HCT116 (cell line): ENCODE results near the gene TMEM156. TPM values are rescaled to one million over a fixed set of nuclear protein-coding genes. Genes with fewer than 3 reads are reported as not detected.

Experiments used
- ATAC-seq: fragments of 200-7000 bp; cut with Tn5 transposase; 2 replicates; pipeline ENCODE4 v1.9.1; 2020; ENCODE audit warnings: mild to moderate bottlenecking, moderate library complexity
- BruUV-seq: library from RNA; stranded (reverse); fragments of 400-500 nt; replicated peaks from 2 replicates; lab custom pipeline; 2021; lab: Mats Ljungman, UMichigan
- CTCF ChIA-PET: fragments of 300-600 bp; sonication (Branson Sonifier 250); formaldehyde crosslinking; loops from one replicate; lab custom pipeline; 2021; ENCODE audit warnings: antibody characterized with exemption; lab: Charles Lee
- POLR2A ChIA-PET: fragments of 300-600, 350-600 bp; sonication (Branson Sonifier 250); formaldehyde crosslinking; loops from one replicate; lab custom pipeline; 2021; ENCODE audit warnings: antibody characterized with exemption; lab: Charles Lee
- RAD21 ChIA-PET, 2 experiments: fragments of 300-600 bp; sonication (Branson Sonifier 250); formaldehyde crosslinking; loops; one replicate each; lab custom pipeline; 2023; ENCODE audit warnings: low total read pairs in 2 of 2; ENCODE audit not compliant: uncharacterized antibody in 2 of 2, unreplicated experiment in 2 of 2, low non-redundant PET in 1 of 2; lab: Charles Lee
- DNase-seq: peaks from one replicate; pipeline ENCODE4 v3.0.0-alpha.2; 2010; ENCODE audit warnings: low read depth, low spot score
- H2AFZ ChIP-seq: fragments of 200-600 bp; shearing (Covaris generic), sonication (generic); 2 replicates; pipeline ENCODE4 v1.6.1; 2017; ENCODE audit warnings: low read depth, mixed run types, mixed read lengths, antibody characterized with exemption, low read length; ENCODE audit not compliant: poor library complexity, severe bottlenecking
- H3K27ac ChIP-seq: 2 replicates; pipeline ENCODE4 v1.5.1; 2012; ENCODE audit warnings: low read depth, low read length
- H3K27me3 ChIP-seq: fragments of 200-600 bp; sonication (generic); 2 replicates; pipeline ENCODE4 v1.6.1; 2016; ENCODE audit warnings: mixed run types, low read length, mixed read lengths; ENCODE audit not compliant: insufficient read depth
- H3K36me3 ChIP-seq, 2 experiments: fragments of 200-500 bp in 1 of 2; fragments of 200-600 bp in 1 of 2; sonication (Bioruptor generic) in 1 of 2; sonication (generic) in 1 of 2; 2 replicates each; pipeline versions ENCODE4 v1.5.1 to v1.6.1; 2014 to 2016; ENCODE audit warnings: low read length in 2 of 2, inconsistent platforms in 1 of 2, mixed read lengths in 1 of 2, mixed run types in 1 of 2; ENCODE audit not compliant: insufficient read depth in 2 of 2, control insufficient read depth in 1 of 2
- H3K4me1 ChIP-seq, 2 experiments: fragments of 200-600 bp in 1 of 2; sonication (generic) in 1 of 2; 2 replicates each; pipeline versions ENCODE4 v1.5.1 to v1.6.1; 2012 to 2017; ENCODE audit warnings: low read length in 2 of 2, inconsistent platforms in 1 of 2, mild to moderate bottlenecking in 1 of 2, mixed read lengths in 1 of 2, mixed run types in 1 of 2, moderate library complexity in 1 of 2; ENCODE audit not compliant: insufficient read depth in 2 of 2, control insufficient read depth in 1 of 2
- H3K4me2 ChIP-seq: fragments of 200-600 bp; sonication (generic); 2 replicates; pipeline ENCODE4 v1.6.1; 2017; ENCODE audit warnings: mixed run types, low read length, mixed read lengths
- H3K4me3 ChIP-seq, 2 experiments: fragments of 200-600 bp in 1 of 2; sonication (generic) in 1 of 2; replicated peaks in 1 of 2; 2 replicates each; pipeline ENCODE4 v1.5.1; 2011 to 2016; ENCODE audit warnings: low read length in 2 of 2, control low read depth in 1 of 2, low read depth in 1 of 2, mild to moderate bottlenecking in 1 of 2, mixed read lengths in 1 of 2, mixed run types in 1 of 2
- H3K79me2 ChIP-seq: fragments of 200-600 bp; sonication (generic); 2 replicates; pipeline ENCODE4 v1.6.1; 2017; ENCODE audit warnings: mild to moderate bottlenecking, mixed run types, low read length, moderate library complexity, mixed read lengths; ENCODE audit not compliant: insufficient read depth
- H3K9ac ChIP-seq: fragments of 200-600 bp; sonication (generic); 2 replicates; pipeline ENCODE4 v1.6.1; 2016; ENCODE audit warnings: low read length, mixed read lengths
- H3K9me2 ChIP-seq: fragments of 200-600 bp; sonication (generic), shearing (Covaris generic); 2 replicates; pipeline ENCODE4 v1.6.1; 2017; ENCODE audit warnings: mixed run types, mild to moderate bottlenecking, moderate library complexity; ENCODE audit not compliant: insufficient read depth
- H3K9me3 ChIP-seq, 2 experiments: fragments of 200-500 bp in 1 of 2; fragments of 200-600 bp in 1 of 2; sonication (Bioruptor generic) in 1 of 2; sonication (generic) in 1 of 2; 2 replicates each; pipeline ENCODE4 v1.6.1; 2014 to 2017; ENCODE audit warnings: low read length in 2 of 2, mixed read lengths in 2 of 2, inconsistent platforms in 1 of 2, low read depth in 1 of 2, mild to moderate bottlenecking in 1 of 2, mixed run types in 1 of 2, moderate library complexity in 1 of 2; ENCODE audit not compliant: control insufficient read depth in 1 of 2, insufficient read depth in 1 of 2
- H4K20me1 ChIP-seq: fragments of 200-600 bp; sonication (generic), shearing (Covaris generic); 2 replicates; pipeline ENCODE4 v1.6.1; 2017; ENCODE audit warnings: mixed run types, mild to moderate bottlenecking, moderate library complexity; ENCODE audit not compliant: insufficient read depth
- CBX3 ChIP-seq: IDR thresholded peaks from 2 replicates; pipeline ENCODE4 v1.6.1; 2012; ENCODE audit warnings: low read depth
- ELF1 ChIP-seq: IDR thresholded peaks from 2 replicates; pipeline ENCODE4 v1.6.1; 2012; ENCODE audit warnings: low read depth, borderline replicate concordance
- EZH2phosphoT487 ChIP-seq: fragments of 200-600 bp; IDR thresholded peaks from 2 replicates; pipeline ENCODE4 v1.6.1; 2018; ENCODE audit warnings: antibody characterized with exemption, borderline replicate concordance
- FOSL1 ChIP-seq: IDR thresholded peaks from 2 replicates; pipeline ENCODE4 v1.6.1; 2012; ENCODE audit warnings: low read depth
- JUND ChIP-seq: IDR thresholded peaks from 2 replicates; pipeline ENCODE4 v1.6.1; 2012
- POLR2A ChIP-seq: IDR thresholded peaks from 2 replicates; pipeline ENCODE4 v1.7.0; 2011; ENCODE audit warnings: borderline replicate concordance; ENCODE audit not compliant: insufficient read depth, insufficient read length; ENCODE audit errors: extremely low read depth
- POLR2AphosphoS5 ChIP-seq: IDR thresholded peaks from 2 replicates; pipeline ENCODE4 v1.6.1; 2011; ENCODE audit warnings: mild to moderate bottlenecking, low read depth, low read length, moderate library complexity
- SRF ChIP-seq: IDR thresholded peaks from 2 replicates; pipeline ENCODE4 v1.6.1; 2012; ENCODE audit warnings: low read depth
- ZFX ChIP-seq: fragments of 450-650 bp; IDR thresholded peaks from 2 replicates; pipeline ENCODE4 v1.6.1; 2017
- intact Hi-C: fragments of 100-400 bp; cut with micrococcal nuclease; formaldehyde crosslinking; loops from 2 replicates; pipeline ENCODE4 v1.10.0; 2022
- total RNA-seq: library from RNA; stranded (reverse); gene quantifications from one replicate; pipeline ENCODE4 v1.2.1, GENCODE V29; 2021; ENCODE audit not compliant: unreplicated experiment
- TF ChIP-seq, protein P1 (sequence below): IDR thresholded peaks from 2 replicates; pipeline ENCODE4 v1.6.1; 2011; ENCODE audit warnings: mild to moderate bottlenecking, low read length, moderate library complexity; ENCODE audit not compliant: insufficient replicate concordance; ENCODE audit errors: extremely low read depth
- TF ChIP-seq, protein P2 (sequence below): IDR thresholded peaks from 2 replicates; pipeline ENCODE4 v1.6.1; 2012
- TF ChIP-seq, protein P3 (sequence below): IDR thresholded peaks from 2 replicates; pipeline ENCODE4 v1.6.1; 2012

Gene TMEM156
- total RNA-seq, 1 experiment from 2014 or later = 0.22 TPM

DNA sequence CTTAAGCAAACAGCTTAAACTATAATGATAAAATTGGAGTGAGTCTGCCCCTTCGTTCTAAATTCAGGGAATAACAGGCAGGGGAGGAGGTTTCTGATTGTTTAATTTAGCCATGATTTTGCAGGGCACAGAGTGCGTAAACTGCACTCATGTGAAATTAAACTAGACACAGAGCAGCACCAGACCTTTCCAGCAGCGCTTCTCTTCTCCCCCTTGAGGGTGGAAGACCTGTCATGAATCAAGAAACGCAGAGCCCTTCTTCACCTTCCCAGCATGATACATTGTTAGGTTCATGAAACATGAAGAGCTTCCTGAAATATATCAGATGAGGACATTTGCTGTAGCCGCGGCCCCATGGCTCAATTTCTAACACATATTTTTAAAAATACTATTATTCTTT, 101.5 kb downstream of the TMEM156 start (continued):
- TF ChIP-seq, protein P1, sequence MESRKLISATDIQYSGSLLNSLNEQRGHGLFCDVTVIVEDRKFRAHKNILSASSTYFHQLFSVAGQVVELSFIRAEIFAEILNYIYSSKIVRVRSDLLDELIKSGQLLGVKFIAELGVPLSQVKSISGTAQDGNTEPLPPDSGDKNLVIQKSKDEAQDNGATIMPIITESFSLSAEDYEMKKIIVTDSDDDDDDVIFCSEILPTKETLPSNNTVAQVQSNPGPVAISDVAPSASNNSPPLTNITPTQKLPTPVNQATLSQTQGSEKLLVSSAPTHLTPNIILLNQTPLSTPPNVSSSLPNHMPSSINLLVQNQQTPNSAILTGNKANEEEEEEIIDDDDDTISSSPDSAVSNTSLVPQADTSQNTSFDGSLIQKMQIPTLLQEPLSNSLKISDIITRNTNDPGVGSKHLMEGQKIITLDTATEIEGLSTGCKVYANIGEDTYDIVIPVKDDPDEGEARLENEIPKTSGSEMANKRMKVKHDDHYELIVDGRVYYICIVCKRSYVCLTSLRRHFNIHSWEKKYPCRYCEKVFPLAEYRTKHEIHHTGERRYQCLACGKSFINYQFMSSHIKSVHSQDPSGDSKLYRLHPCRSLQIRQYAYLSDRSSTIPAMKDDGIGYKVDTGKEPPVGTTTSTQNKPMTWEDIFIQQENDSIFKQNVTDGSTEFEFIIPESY = no peak
- TF ChIP-seq CBX3 (no peak), FOSL1 (no peak), POLR2AphosphoS5 (no peak)
- TF ChIP-seq, protein P2, sequence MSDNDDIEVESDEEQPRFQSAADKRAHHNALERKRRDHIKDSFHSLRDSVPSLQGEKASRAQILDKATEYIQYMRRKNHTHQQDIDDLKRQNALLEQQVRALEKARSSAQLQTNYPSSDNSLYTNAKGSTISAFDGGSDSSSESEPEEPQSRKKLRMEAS = no peak

DNA sequence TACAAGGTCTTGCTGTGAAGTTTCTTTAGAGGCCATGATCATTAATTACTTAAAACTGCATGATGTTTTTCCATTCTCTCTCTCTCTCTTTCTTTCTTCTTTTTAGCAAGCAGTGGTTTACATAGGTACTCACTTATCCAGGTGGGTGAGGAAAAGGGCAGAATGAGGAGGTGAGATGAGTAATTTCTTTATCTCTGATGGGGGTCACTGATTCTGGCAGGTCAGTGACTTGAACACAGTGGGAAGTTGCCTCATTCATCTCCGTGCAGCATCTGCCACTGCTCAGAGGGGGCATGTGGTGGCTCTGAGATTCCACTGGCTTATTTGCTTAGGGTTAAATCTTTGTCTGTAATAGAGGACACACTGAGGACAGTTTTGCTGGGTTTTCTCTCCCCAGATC, 102.0 kb downstream of the TMEM156 start:
- ChIA-PET RAD21 (no interaction called here), CTCF (no interaction called here), POLR2A (no interaction called here)
- no TSS peak for BruUV-seq
- Histone ChIP-seq H3K4me3 (no peak overlapping the region), H3K36me3 (peaks cover 0 to 8% of the 10 kb centered on the region in 2 experiments; a peak in 2 of 4 replicates), H2AFZ (no peak overlapping the region), H3K9me2 (no peaks in the 10 kb centered on the region), H3K79me2 (no peaks in the 10 kb centered on the region), H3K4me2 (no peak overlapping the region), H3K27ac (no peak overlapping the region), H3K9ac (no peak overlapping the region), H3K27me3 (no peaks in the 10 kb centered on the region), H4K20me1 (no peaks in the 10 kb centered on the region), H3K4me1 (no peaks in the 10 kb centered on the region)
- ATAC-seq = no peak
- no peak for DNase-seq
- intact Hi-C loops = no loop called here
- no peak for TF ChIP-seq POLR2A
- TF ChIP-seq, protein P3, sequence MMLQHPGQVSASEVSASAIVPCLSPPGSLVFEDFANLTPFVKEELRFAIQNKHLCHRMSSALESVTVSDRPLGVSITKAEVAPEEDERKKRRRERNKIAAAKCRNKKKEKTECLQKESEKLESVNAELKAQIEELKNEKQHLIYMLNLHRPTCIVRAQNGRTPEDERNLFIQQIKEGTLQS = no peak
- TF ChIP-seq EZH2phosphoT487 = no peak
- TF ChIP-seq ZFX = no peak
- TF ChIP-seq JUND = no peak
- no peak for TF ChIP-seq ELF1
- TF ChIP-seq CBX3 = no peak
- TF ChIP-seq SRF = no peak
- TF ChIP-seq, all 23 proteins: peak for 0
- no peaks in the 10 kb centered on the region for H3K9me3 ChIP-seq
